Astrocyte (in vitro differentiated cells and primary cell): ENCODE measurements around the gene MAPK8IP1. TPM values are rescaled to one million over a fixed set of nuclear protein-coding genes. Genes with fewer than 3 reads are reported as not detected.

Experiments used
- DNase-seq: peaks from one replicate; pipeline ENCODE4 v3.0.0-alpha.2; 2010; ENCODE audit warnings: low read depth
- FAIRE-seq: peaks from 2 replicates; lab custom pipeline; 2011; peaks lifted over from hg19 to GRCh38; lab: Jason Lieb, UNC
- H2AFZ ChIP-seq: 2 replicates; pipeline ENCODE4 v1.6.0; 2012; ENCODE audit warnings: low read depth, low read length, inconsistent platforms
- H3K27ac ChIP-seq: 2 replicates; pipeline ENCODE4 v1.5.1; 2011; ENCODE audit warnings: low read depth, low read length, inconsistent platforms
- H3K27me3 ChIP-seq: 2 replicates; pipeline ENCODE4 v1.6.0; 2011; ENCODE audit warnings: low read length, inconsistent platforms; ENCODE audit not compliant: insufficient read depth
- H3K36me3 ChIP-seq: 2 replicates; pipeline ENCODE4 v1.5.1; 2011; ENCODE audit warnings: low read length, inconsistent platforms; ENCODE audit not compliant: insufficient read depth
- H3K4me1 ChIP-seq: 2 replicates; pipeline ENCODE4 v1.5.1; 2011; ENCODE audit warnings: low read length, inconsistent platforms; ENCODE audit not compliant: insufficient read depth
- H3K4me2 ChIP-seq: 2 replicates; pipeline ENCODE4 v1.6.0; 2012; ENCODE audit warnings: low read length, inconsistent platforms
- H3K4me3 ChIP-seq: 2 replicates; pipeline ENCODE4 v1.5.1; 2011; ENCODE audit warnings: low read depth, mild to moderate bottlenecking, low read length, inconsistent platforms; ENCODE audit not compliant: insufficient read depth
- H3K79me2 ChIP-seq: 2 replicates; pipeline ENCODE4 v1.6.0; 2012; ENCODE audit warnings: mild to moderate bottlenecking, low read length, inconsistent platforms; ENCODE audit not compliant: insufficient read depth
- H3K9ac ChIP-seq: 2 replicates; pipeline ENCODE4 v1.6.0; 2012; ENCODE audit warnings: mild to moderate bottlenecking, low read length, inconsistent platforms
- H3K9me3 ChIP-seq: 2 replicates; pipeline ENCODE4 v1.5.1; 2012; ENCODE audit warnings: low read depth, mild to moderate bottlenecking, low read length, inconsistent platforms; ENCODE audit not compliant: insufficient read depth
- H4K20me1 ChIP-seq: 2 replicates; pipeline ENCODE4 v1.6.0; 2012; ENCODE audit warnings: low read length, inconsistent platforms; ENCODE audit not compliant: insufficient read depth
- H3K27ac Mint-ChIP-seq: one replicate; pipeline ENCODE4 v1.8.0; 2021; ENCODE audit warnings: mild to moderate bottlenecking, mixed read lengths; ENCODE audit not compliant: unreplicated experiment
- H3K27me3 Mint-ChIP-seq: one replicate; pipeline ENCODE4 v1.8.0; 2021; ENCODE audit warnings: low read depth, mixed read lengths; ENCODE audit not compliant: unreplicated experiment
- H3K36me3 Mint-ChIP-seq: one replicate; pipeline ENCODE4 v1.8.0; 2021; ENCODE audit warnings: low read depth, mixed read lengths; ENCODE audit not compliant: unreplicated experiment
- H3K4me1 Mint-ChIP-seq: one replicate; pipeline ENCODE4 v1.8.0; 2021; ENCODE audit warnings: low read depth, mixed read lengths; ENCODE audit not compliant: unreplicated experiment
- H3K4me3 Mint-ChIP-seq: one replicate; pipeline ENCODE4 v1.8.0; 2021; ENCODE audit warnings: mild to moderate bottlenecking, moderate library complexity, mixed read lengths; ENCODE audit not compliant: unreplicated experiment
- H3K9me3 Mint-ChIP-seq: one replicate; pipeline ENCODE4 v1.8.0; 2021; ENCODE audit warnings: mild to moderate bottlenecking, mixed read lengths; ENCODE audit not compliant: unreplicated experiment
- EZH2 ChIP-seq: IDR thresholded peaks from 2 replicates; pipeline ENCODE4 v1.6.1; 2012; ENCODE audit warnings: mild to moderate bottlenecking, low read length, inconsistent platforms; ENCODE audit not compliant: insufficient read depth
- total RNA-seq: library from RNA; stranded (reverse); gene quantifications from 2 replicates; pipeline ENCODE4 v1.2.1, GENCODE V29; 2021
- TF ChIP-seq, protein P1 (sequence below): IDR thresholded peaks from 2 replicates; pipeline ENCODE4 v1.5.1; 2011; ENCODE audit warnings: low read depth, mild to moderate bottlenecking, inconsistent platforms, low read length, moderate library complexity; ENCODE audit not compliant: insufficient read depth

The MAPK8IP1 gene
- total RNA-seq, 1 donor from 2014 or later = 14.7 TPM

DNA sequence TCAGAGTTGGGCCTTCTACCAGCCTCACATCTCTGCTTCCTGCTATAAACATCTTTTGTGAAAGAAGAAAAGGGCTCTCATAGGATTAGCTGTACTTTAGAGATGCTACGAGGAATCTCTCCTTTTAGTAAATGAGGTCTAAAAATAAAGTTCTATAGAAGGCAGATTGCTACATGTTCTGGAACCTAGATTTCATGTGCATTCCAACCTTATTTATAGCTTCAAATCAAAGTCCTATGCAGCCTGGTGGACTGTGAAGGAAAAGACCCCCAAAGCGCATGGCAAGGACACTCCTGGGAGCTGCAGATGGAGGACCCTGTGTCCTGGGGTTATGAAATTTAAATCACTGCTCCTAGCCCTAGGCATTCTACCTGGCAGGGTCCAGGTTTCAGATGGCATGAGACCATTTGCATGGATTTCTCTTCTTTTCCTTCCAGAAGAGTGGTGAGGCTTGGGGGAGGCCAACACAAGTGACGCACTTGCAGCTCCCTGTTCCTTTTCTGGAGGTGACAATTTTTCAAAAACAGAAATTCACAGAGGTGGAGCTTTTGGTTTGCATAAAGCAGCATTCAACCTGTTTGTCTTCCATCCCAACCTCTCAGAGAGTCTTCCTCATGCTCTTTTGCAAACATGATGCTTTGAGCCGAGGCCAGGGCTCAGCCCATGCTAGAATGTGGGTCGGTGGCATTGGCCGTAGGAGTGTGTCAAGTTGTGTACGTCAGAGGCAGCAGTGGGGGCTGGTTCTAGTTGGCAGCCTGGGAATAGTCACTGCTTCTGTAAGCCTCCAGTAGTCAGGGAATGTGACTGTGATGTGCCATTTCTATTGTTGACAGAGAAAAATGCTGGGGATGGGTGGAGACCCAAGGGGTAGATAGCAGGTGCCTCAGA is 31.9 kb upstream of the MAPK8IP1 start:
- FAIRE-seq = no peak
- no peak overlapping the region for H3K4me3 Mint-ChIP-seq
- Histone ChIP-seq H3K4me2 (no peak overlapping the region), H3K27ac (no peak overlapping the region), H3K9me3 (no peaks in the 10 kb centered on the region), H3K4me1 (peaks cover 27% of the 10 kb centered on the region), H3K79me2 (peaks cover 61% of the 10 kb centered on the region), H2AFZ (no peak overlapping the region), H4K20me1 (peaks cover 80% of the 10 kb centered on the region), H3K36me3 (no peaks in the 10 kb centered on the region), H3K9ac (no peak overlapping the region), H3K4me3 (no peak overlapping the region), H3K27me3 (no peaks in the 10 kb centered on the region)
- H3K27me3 Mint-ChIP-seq = no peaks in the 10 kb centered on the region
- H3K4me1 Mint-ChIP-seq = peaks cover 62% of the 10 kb centered on the region
- H3K9me3 Mint-ChIP-seq = no peaks in the 10 kb centered on the region
- no peaks in the 10 kb centered on the region for H3K36me3 Mint-ChIP-seq
- DNase-seq = no peak
- TF ChIP-seq, protein P1, sequence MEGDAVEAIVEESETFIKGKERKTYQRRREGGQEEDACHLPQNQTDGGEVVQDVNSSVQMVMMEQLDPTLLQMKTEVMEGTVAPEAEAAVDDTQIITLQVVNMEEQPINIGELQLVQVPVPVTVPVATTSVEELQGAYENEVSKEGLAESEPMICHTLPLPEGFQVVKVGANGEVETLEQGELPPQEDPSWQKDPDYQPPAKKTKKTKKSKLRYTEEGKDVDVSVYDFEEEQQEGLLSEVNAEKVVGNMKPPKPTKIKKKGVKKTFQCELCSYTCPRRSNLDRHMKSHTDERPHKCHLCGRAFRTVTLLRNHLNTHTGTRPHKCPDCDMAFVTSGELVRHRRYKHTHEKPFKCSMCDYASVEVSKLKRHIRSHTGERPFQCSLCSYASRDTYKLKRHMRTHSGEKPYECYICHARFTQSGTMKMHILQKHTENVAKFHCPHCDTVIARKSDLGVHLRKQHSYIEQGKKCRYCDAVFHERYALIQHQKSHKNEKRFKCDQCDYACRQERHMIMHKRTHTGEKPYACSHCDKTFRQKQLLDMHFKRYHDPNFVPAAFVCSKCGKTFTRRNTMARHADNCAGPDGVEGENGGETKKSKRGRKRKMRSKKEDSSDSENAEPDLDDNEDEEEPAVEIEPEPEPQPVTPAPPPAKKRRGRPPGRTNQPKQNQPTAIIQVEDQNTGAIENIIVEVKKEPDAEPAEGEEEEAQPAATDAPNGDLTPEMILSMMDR = no peak
- H3K27ac Mint-ChIP-seq = no peak overlapping the region

DNA sequence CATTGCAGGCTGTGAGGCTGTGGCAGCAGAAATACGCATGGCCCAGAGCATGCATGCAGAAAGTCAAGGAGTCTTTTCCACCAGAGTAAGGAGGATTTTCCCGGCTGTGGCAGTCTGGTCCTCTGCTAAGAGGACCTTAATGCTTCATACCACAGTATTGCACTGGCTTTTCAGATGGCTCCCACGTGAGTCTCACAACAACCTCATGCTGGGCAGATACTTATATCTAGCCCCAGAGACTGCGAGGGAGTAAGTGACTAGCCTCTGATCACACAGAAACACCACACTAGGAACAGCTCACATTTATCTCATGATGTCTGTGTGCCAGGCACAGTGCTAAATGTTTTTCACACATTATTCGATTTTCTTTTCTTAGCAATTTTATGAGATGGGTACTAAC is 30.1 kb upstream of the MAPK8IP1 start:
- Histone ChIP-seq H3K9ac (no peak overlapping the region), H3K79me2 (peaks cover 52% of the 10 kb centered on the region), H2AFZ (no peak overlapping the region), H3K27me3 (no peaks in the 10 kb centered on the region), H3K9me3 (no peaks in the 10 kb centered on the region), H4K20me1 (peaks cover 79% of the 10 kb centered on the region), H3K4me1 (peaks cover 35% of the 10 kb centered on the region), H3K4me2 (no peak overlapping the region), H3K27ac (no peak overlapping the region), H3K36me3 (no peaks in the 10 kb centered on the region), H3K4me3 (no peak overlapping the region)
- Mint-ChIP-seq H3K36me3 (peaks cover 2% of the 10 kb centered on the region), H3K4me3 (peak overlapping the region; percentile 34), H3K9me3 (no peaks in the 10 kb centered on the region), H3K27ac (peak overlapping the region; percentile 14), H3K4me1 (peaks cover 53% of the 10 kb centered on the region), H3K27me3 (no peaks in the 10 kb centered on the region)
- DNase-seq (no peak), FAIRE-seq (no peak)
- TF ChIP-seq EZH2 = no peak
- TF ChIP-seq, protein P1 = no peak

DNA sequence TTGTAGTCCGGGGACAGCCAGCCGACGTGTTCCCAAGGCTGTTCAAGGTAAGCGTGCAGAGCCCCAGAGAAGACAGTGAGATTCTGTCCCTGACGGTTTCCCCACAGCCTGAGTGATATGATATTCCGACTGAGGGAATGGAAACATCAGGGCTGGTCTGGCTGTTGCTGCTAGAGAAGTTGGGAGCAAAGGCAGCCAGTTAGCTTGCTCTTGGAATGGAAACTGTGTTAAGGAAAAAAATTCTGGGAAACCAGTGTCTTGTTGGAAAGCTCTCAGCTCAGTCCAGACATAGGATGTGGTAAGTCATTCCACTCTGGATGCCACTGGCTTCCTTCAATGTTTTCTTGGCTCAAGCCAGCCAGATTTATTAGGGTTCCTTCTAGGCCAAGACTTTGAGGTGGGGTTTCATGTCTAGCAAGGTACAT is 29.4 kb upstream of the MAPK8IP1 start:
- no peak overlapping the region for H3K27ac Mint-ChIP-seq
- DNase-seq = peak; percentile 81
- H3K27me3 Mint-ChIP-seq = no peaks in the 10 kb centered on the region
- no peak overlapping the region for H3K27ac ChIP-seq
- peaks cover 6% of the 10 kb centered on the region for H3K36me3 Mint-ChIP-seq
- H2AFZ ChIP-seq = no peak overlapping the region
- H3K9ac ChIP-seq = no peak overlapping the region
- H3K79me2 ChIP-seq = peaks cover 47% of the 10 kb centered on the region
- H3K4me2 ChIP-seq = no peak overlapping the region
- peaks cover 3% of the 10 kb centered on the region for H3K36me3 ChIP-seq
- TF ChIP-seq, protein P1 = no peak
- TF ChIP-seq EZH2 = no peak
- H3K4me1 Mint-ChIP-seq = peaks cover 45% of the 10 kb centered on the region
- H3K4me3 Mint-ChIP-seq = no peak overlapping the region
- no peaks in the 10 kb centered on the region for H3K9me3 Mint-ChIP-seq
- H3K4me1 ChIP-seq = peaks cover 27% of the 10 kb centered on the region
- no peak overlapping the region for H3K4me3 ChIP-seq
- H3K27me3 ChIP-seq = no peaks in the 10 kb centered on the region
- FAIRE-seq = no peak
- peaks cover 75% of the 10 kb centered on the region for H4K20me1 ChIP-seq
- H3K9me3 ChIP-seq = no peaks in the 10 kb centered on the region
